ENCODE results near the gene TMEM181.

GRCh38 chr6:158668707-158669103 lies 108.8 kb downstream of the TMEM181 start:
- TF ChIP-seq CTCF (IDR thresholded peaks at IDR 0.05; ENCODE audit: poor library complexity) (no peak), EZH2 (IDR thresholded peaks at IDR 0.05; ENCODE audit: borderline replicate concordance) (no peak)
